GM12878 (cell line): ENCODE data around the gene MLNR. TPM values are rescaled to one million over a fixed set of nuclear protein-coding genes. Genes with fewer than 3 reads are reported as not detected.

ENCODE experiments used
- ATAC-seq: fragments of 200-7000 bp; cut with Tn5 transposase; 3 replicates; pipeline ENCODE4 v1.9.1; 2020; ENCODE audit warnings: mild to moderate bottlenecking, moderate library complexity
- BruUV-seq: library from RNA; stranded (reverse); fragments of 400-500 nt; replicated peaks from 2 replicates; lab custom pipeline; 2021; lab: Mats Ljungman, UMichigan
- CTCF ChIA-PET: fragments of 300-600 bp; sonication (Branson Sonifier 250); formaldehyde crosslinking; extraction: SDS; loops from one replicate; lab custom pipeline; 2021; ENCODE audit warnings: inconsistent platforms; lab: Yijun Ruan, JAX
- POLR2A ChIA-PET: fragments of 350-600 bp; formaldehyde crosslinking; extraction: SDS; loops from one replicate; lab custom pipeline; 2021; ENCODE audit warnings: inconsistent platforms; lab: Charles Lee
- RAD21 ChIA-PET: fragments of 300-600 bp; sonication (Branson Sonifier 250); formaldehyde crosslinking; loops from one replicate; lab custom pipeline; 2023; ENCODE audit warnings: antibody characterized with exemption; ENCODE audit not compliant: unreplicated experiment; lab: Charles Lee
- SMC1A ChIA-PET: fragments of 300-600 bp; sonication (Branson Sonifier 250); formaldehyde crosslinking; loops from one replicate; lab custom pipeline; 2023; ENCODE audit not compliant: unreplicated experiment, uncharacterized antibody; lab: Charles Lee
- DNase-seq: peaks from one replicate; pipeline ENCODE4 v3.0.0-alpha.2; 2011; ENCODE audit warnings: low read depth, low spot score
- FAIRE-seq: peaks from 3 replicates; lab custom pipeline; 2011; peaks lifted over from hg19 to GRCh38; lab: Jason Lieb, UNC
- H2AFZ ChIP-seq: 2 replicates; pipeline ENCODE4 v1.6.0; 2011; ENCODE audit warnings: low read depth, low read length, control low read depth; ENCODE audit not compliant: control insufficient read depth
- H3K27ac ChIP-seq: 2 replicates; pipeline ENCODE4 v1.5.1; 2011; ENCODE audit warnings: control low read depth; ENCODE audit not compliant: control insufficient read depth, insufficient read depth
- H3K27me3 ChIP-seq, 2 experiments: replicated peaks in 1 of 2; 2 replicates each; pipeline versions ENCODE4 v1.6.0 to v1.6.1; 2011; ENCODE audit warnings: low read length in 1 of 2; ENCODE audit not compliant: control insufficient read depth in 2 of 2, insufficient read depth in 2 of 2
- H3K36me3 ChIP-seq, 2 experiments: 2 replicates each; pipeline ENCODE4 v1.5.1; 2011; ENCODE audit warnings: low read length in 1 of 2; ENCODE audit not compliant: control insufficient read depth in 2 of 2, insufficient read depth in 2 of 2
- H3K4me1 ChIP-seq: 2 replicates; pipeline ENCODE4 v1.6.1; 2011; ENCODE audit warnings: mild to moderate bottlenecking, low read length, moderate library complexity, mixed read lengths; ENCODE audit not compliant: control insufficient read depth, insufficient read depth
- H3K4me2 ChIP-seq: 2 replicates; pipeline ENCODE4 v1.6.0; 2011; ENCODE audit warnings: control low read depth; ENCODE audit not compliant: control insufficient read depth, insufficient read depth
- H3K4me3 ChIP-seq: fragments of 200-600 bp; sonication (generic); 2 replicates; pipeline ENCODE4 v1.5.1; 2016
- H3K79me2 ChIP-seq: 2 replicates; pipeline ENCODE4 v1.6.0; 2011; ENCODE audit warnings: low read length; ENCODE audit not compliant: control insufficient read depth, insufficient read depth
- H3K9ac ChIP-seq: 2 replicates; pipeline ENCODE4 v1.8.0; 2011; ENCODE audit warnings: low read length, control low read depth, mixed read lengths; ENCODE audit not compliant: control insufficient read depth, insufficient read depth
- H3K9me3 ChIP-seq: replicated peaks from 3 replicates; pipeline ENCODE4 v1.5.1; 2011; ENCODE audit warnings: mild to moderate bottlenecking, low read length; ENCODE audit not compliant: control insufficient read depth, insufficient read depth
- H4K20me1 ChIP-seq: 2 replicates; pipeline ENCODE4 v1.6.0; 2011; ENCODE audit not compliant: control insufficient read depth, insufficient read depth
- CHD1 ChIP-seq: IDR thresholded peaks from 2 replicates; pipeline ENCODE4 v1.6.1; 2012; ENCODE audit warnings: low read depth, low read length, improper control_type of control experiment
- MEF2B ChIP-seq: fragments of 450-650 bp; IDR thresholded peaks from 2 replicates; pipeline ENCODE4 v1.6.1; 2018; ENCODE audit warnings: mild to moderate bottlenecking, moderate library complexity; ENCODE audit not compliant: partially characterized antibody, poor library complexity, severe bottlenecking
- NFXL1 ChIP-seq: fragments of 450-650 bp; IDR thresholded peaks from 2 replicates; pipeline ENCODE4 v1.6.1; 2017; ENCODE audit warnings: antibody characterized with exemption, mild to moderate bottlenecking, borderline replicate concordance
- NR2C2 ChIP-seq: IDR thresholded peaks from 2 replicates; pipeline ENCODE4 v1.6.1; 2011; ENCODE audit warnings: borderline replicate concordance, low read depth; ENCODE audit not compliant: control insufficient read depth, insufficient read length
- RFX5 ChIP-seq: IDR thresholded peaks from 2 replicates; pipeline ENCODE4 v1.6.1; 2011; ENCODE audit warnings: low read depth, low read length, improper control_type of control experiment
- SIX5 ChIP-seq: IDR thresholded peaks from 2 replicates; pipeline ENCODE4 v1.6.1; 2011; ENCODE audit warnings: mild to moderate bottlenecking, low read depth, low read length, moderate library complexity; ENCODE audit not compliant: severe bottlenecking
- ZNF274 ChIP-seq: IDR thresholded peaks from one replicate; pipeline ENCODE4 v1.8.0; 2011; ENCODE audit not compliant: insufficient read length, insufficient read depth
- ZNF384 ChIP-seq: IDR thresholded peaks from 2 replicates; pipeline ENCODE4 v1.6.1; 2012; ENCODE audit warnings: low read depth, mild to moderate bottlenecking, low read length, improper control_type of control experiment, borderline replicate concordance
- WGBS: methylation state at CpG from one replicate; pipeline ENCODE4 v1.1.6; 2016; ENCODE audit warnings: low lambda C conversion rate; ENCODE audit not compliant: insufficient replicate concordance, insufficient coverage; ENCODE audit errors: missing lambda C conversion rate; 5-methylcytosine and 5-hydroxymethylcytosine counted together
- in situ Hi-C: fragments of 300-500 bp; cut with MboI; formaldehyde crosslinking; loops from 9 replicates; pipeline ENCODE4 v1.14.3; 2018; ENCODE audit warnings: mixed read lengths
- intact Hi-C: fragments of 100-400 bp; cut with micrococcal nuclease; formaldehyde crosslinking; loops from one replicate; pipeline ENCODE4 v1.14.2; 2022; ENCODE audit not compliant: unreplicated experiment
- polyA plus RNA-seq, 11 experiments: library from polyadenylated mRNA; depleted of rRNA in 4 of 11; unstranded in 6 of 11; stranded (reverse) in 5 of 11; fragments of >200 nt; fragmentation: Nextera tagmentation in 4 of 11; fragmentation: Illumina TruSeq in 1 of 11; extraction: Ambion mirVana in 4 of 11; extraction: Trizol in 1 of 11; gene quantifications; 1 replicate in 1 of 11; 2 replicates in 10 of 11; pipeline versions ENCODE4 v1.2.1 to v1.2.3, GENCODE V29; 2011 to 2016; ENCODE audit warnings: inconsistent platforms in 2 of 11, missing spikeins in 2 of 11, low read depth in 1 of 11
- total RNA-seq, 4 experiments: library from RNA; depleted of rRNA in 3 of 4; stranded (reverse); fragments of >200 nt in 3 of 4; fragmentation: Illumina TruSeq in 1 of 4; extraction: Trizol in 1 of 4; gene quantifications; 2 replicates each; pipeline versions ENCODE4 v1.2.1 to v1.2.3, GENCODE V29; 2013 to 2021
- TF ChIP-seq, protein P1 (sequence below): fragments of 450-650 bp; IDR thresholded peaks from 2 replicates; pipeline ENCODE4 v1.6.1; 2017; ENCODE audit warnings: low read depth, mild to moderate bottlenecking, moderate library complexity

MLNR gene
- total and polyA plus RNA-seq, 10 of the 15 experiments (the other 5 are each of a cell fraction or from before 2014, with no cell fraction given), result not detected

- RAD21 ChIA-PET, result no interaction called here
- H3K9me3 ChIP-seq, result no peaks in the 10 kb centered on the region
- SMC1A ChIA-PET, result no interaction called here
- H3K36me3 ChIP-seq, result peaks cover 0 to 4% of the 10 kb centered on the region in 2 experiments; a peak in 1 of 4 replicates
- intact Hi-C loops (no loop called here), in situ Hi-C loops (no loop called here)
- DNase-seq, result no peak
- H3K4me3 ChIP-seq, result no peak overlapping the region
- no TSS peak for BruUV-seq
- POLR2A ChIA-PET, result interaction anchor here (0.6 kb wide), 1 partner anchor 10 kb away, joined by 3 read pairs; no protein-coding TSS in a partner anchor
- H3K4me2 ChIP-seq, result no peak overlapping the region
- no peak for FAIRE-seq
- H3K27ac ChIP-seq, result no peak overlapping the region
- no peaks in the 10 kb centered on the region for H4K20me1 ChIP-seq
- TF ChIP-seq CHD1 (no peak), ZNF274 (no peak), RFX5 (no peak), NR2C2 (no peak), SIX5 (no peak), ZNF384 (no peak), MEF2B (no peak), NFXL1 (no peak)
- TF ChIP-seq, protein P1, sequence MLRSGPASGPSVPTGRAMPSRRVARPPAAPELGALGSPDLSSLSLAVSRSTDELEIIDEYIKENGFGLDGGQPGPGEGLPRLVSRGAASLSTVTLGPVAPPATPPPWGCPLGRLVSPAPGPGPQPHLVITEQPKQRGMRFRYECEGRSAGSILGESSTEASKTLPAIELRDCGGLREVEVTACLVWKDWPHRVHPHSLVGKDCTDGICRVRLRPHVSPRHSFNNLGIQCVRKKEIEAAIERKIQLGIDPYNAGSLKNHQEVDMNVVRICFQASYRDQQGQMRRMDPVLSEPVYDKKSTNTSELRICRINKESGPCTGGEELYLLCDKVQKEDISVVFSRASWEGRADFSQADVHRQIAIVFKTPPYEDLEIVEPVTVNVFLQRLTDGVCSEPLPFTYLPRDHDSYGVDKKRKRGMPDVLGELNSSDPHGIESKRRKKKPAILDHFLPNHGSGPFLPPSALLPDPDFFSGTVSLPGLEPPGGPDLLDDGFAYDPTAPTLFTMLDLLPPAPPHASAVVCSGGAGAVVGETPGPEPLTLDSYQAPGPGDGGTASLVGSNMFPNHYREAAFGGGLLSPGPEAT, result no peak
- ATAC-seq, result no peak
- no peaks in the 10 kb centered on the region for H3K4me1 ChIP-seq
- H3K27me3 ChIP-seq, result no peaks in the 10 kb centered on the region
- no peak overlapping the region for H3K9ac ChIP-seq
- H2AFZ ChIP-seq, result no peak overlapping the region
- CTCF ChIA-PET, result interaction anchor here (0.9 kb wide), 1 partner anchor 27 kb away, joined by 4 read pairs; no protein-coding TSS in a partner anchor
- 46% methylated on average over 1 of the region's 1 CpG for WGBS
- no peaks in the 10 kb centered on the region; the same call in 1 of the 2 replicates for H3K79me2 ChIP-seq
Measured at GRCh38 chr13:49254007-49254406, 33.9 kb downstream of the MLNR start.
